Measurements from ENCODE around the gene ABCC4.
"Not testable (repeated sequence)": the region's sequence is repeated elsewhere in the genome, so short reads cannot be mapped to it uniquely, and the experiment has no call there.

DNA sequence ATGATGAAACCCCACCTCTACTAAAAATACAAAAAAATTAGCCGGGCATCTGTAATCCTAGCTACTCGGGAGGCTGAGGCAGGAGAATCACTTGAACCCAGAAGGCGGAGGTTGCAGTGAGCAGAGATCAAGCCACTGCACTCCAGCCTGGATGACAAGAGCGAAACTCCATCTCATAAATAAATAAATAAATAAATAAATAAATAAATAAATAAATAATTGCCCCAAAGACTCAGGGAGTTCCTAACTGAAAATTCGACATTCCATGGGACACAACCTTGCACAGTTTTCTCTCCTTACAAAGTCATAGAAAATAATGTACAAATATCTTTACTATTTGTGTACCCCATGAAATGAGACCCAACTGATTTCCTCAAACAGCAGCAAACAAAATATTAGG, 134.2 kb downstream of the ABCC4 start:
- not testable (repeated sequence) for TF ChIP-seq POLR2A, CTCF, POLR2AphosphoS5, EP300 (IDR thresholded peaks at IDR 0.05)

All from suprapubic skin (tissue), 4 donors.